ENCODE results near the gene DSC3.
"Not testable (repeated sequence)": the region's sequence is repeated elsewhere in the genome, so short reads cannot be mapped to it uniquely, and the experiment has no call there.

Gene DSC3

DNA sequence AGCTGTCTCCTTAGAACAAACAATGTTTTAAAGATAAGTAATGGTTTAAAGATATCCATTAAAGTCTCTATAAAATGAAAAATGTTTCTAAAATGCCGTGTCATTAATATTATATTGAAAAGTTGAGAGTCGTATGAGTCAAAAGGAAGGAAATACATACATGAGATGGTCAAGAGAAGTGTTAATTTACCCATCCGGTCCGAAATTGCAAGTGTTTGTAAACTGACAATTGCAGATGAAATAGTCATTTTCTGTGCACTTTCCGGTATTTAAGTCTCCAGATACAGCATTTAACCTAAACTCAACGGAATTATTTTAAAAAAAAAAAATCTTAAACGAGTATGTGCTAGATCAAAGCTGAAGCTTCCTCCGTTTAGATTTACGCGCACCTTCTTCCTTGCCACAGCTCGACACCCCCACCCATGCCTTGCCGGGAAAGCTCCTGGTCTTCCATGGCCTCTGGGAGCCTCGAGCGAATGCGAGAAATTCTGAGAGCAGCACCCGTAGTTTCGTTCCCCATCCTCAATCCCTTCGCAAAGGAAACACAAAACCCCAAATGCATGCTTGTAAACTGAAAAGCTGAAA is 1.8 kb downstream of the DSC3 start:
- DNase-seq = no peak

DNA sequence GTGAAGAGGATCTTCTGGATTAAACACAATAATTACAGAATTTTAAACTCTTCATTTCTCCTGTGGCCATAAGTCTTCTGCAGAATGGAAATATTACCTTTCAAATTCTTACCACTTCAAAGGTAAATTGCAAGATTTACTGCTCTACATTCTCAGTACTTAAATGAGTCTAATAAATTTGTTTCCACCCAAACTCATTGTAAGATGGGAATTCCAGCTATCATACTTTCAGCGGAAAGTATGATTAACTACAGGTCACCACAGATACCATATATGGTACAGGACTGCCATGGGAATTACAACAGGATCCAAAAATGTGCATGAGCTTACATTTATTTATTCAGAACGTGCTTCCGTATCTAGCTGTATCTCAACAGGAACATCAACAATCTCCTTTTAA is 3.1 kb downstream of the DSC3 start:
- no peak for DNase-seq

DNA sequence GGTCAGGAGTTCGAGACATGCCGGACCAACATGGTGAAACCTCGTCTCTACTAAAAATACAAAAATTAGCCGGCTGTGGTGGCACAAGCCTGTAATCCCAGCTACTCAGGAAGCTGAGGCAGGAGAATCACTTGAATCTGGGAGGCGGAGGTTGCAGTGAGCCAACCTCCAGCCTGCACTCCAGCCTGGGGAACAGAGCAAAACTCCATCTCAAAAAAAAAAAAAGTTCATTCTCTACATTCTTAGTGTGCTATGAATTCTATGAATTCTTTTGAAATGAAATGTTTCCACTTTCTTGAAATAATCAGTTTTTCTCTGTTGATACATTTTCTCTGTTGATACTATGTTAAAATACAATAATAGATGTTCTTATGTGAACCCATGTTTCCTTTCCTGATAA is 4.9 kb downstream of the DSC3 start:
- DNase-seq = not testable (repeated sequence)

DNA sequence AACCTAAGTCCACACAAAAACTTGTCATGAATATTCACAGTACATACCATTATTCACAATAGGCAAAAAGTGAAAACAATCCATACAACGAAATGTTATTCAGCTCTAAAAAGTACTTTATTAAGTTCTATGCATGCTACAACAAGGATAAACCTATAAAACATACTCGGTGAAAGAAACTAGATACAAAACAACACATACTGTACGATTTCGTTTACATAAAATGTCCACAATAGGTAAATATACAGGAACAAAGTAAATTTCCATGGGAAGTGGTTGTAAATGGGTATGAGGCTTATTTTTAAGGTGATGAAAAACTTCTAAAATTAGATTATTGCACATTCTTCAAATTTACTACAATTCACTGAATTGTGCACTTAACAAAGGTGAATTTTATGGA is 8.0 kb downstream of the DSC3 start:
- DNase-seq = no peak

DNA sequence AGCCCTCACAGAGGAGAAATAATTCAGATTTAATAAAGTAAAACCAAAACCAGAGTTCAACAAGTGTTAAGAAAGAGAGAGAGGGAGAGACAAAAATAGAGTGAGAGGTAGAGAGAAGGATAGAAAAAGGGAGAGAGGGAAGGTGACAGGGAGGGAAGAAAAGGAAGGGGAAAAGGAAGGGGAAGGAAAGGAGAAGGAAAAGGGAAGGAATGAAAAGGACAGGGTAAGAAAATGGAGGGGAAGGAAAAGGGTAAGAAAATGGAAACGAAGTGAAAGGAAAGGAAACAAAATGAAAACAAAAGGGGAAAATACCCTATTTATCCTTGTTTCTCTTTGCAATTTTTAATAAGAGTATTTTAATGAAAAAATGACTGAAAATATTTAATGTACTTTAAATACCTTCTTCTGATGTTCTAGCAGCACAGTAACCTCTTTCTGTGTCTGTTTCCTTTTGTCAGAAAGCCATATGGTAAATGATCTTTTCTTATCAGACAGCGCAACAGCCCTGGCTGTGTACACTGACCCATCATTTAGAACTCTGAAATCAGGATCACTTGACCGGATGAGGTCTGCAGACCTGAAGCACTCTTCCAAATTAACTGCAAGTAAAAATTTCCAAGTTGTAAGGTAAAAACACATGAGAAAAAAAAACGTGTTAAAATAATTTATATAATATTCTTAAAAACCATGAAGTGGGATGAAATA is 11.8 kb downstream of the DSC3 start:
- DNase-seq = no peak

DNA sequence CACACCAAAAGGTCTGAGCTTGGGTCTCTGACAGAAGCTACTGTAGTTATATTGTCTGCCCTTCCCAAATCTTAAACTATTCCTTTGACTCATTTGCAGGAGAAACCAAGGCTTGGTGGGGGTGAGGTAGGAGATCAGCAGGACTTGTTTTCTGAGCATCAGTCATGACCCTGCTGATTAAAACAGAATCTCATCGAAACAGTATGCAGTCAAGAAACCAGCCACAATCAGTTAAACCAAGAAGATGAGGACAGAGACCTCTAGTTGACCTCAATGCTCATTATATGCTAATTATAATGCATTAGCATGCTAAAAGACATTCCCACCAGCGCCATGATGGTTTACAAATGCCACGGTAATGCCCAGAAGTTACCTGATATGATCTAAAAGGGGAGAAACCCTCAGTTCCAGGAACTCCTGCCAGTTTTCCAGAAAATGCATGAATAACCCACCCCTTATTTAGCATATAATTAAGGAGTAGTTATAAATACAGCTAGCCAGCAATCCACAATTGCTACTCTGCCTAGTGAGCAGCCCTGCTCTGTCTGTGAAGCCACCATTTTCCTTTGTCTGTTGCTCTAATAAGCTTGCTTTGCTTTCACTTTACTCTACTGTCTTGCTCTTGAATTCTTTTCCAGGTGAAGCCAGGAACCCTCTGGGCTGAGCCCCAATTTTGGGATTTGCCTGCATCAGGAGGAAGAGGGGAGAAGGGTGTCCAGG is 26.7 kb downstream of the DSC3 start:
- no peak for DNase-seq

DNA sequence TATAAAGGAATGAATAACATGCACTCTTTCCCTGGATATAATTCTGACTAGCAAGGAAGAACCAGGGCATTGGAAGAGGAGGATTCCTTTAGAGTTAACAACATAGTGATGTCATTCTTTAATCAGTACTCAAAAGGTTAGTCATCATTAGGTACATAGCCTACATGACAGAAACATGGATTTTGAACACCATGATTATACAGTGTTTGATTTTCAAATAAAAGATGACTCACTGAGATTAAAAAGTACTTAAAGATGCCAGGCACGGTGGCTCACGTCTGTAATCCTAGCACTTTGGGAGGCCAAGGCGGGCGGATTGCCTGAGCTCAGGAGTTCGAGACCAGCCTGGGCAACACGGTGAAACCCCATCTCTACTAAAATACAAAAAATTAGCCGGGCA is 31.1 kb downstream of the DSC3 start:
- not testable (repeated sequence) for DNase-seq

DNA sequence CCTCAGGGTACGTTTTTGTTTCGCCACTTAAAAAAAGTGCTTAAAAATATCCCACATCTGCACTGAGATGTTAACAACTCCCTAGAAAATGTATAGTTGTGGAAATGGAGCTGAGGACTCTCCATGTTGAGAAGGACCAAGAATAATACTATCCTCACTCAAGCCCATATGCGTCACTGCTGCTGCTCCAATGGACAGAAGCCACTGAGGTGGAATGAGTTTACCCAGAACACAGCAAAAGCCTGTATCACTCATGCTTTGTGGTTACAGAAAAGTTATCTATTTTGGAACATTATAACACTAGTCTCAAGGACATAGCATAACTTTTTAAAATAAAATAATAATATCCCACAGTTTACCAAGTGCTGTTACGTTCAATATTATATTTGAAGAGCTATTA is 31.9 kb downstream of the DSC3 start:
- no peak for DNase-seq

DNA sequence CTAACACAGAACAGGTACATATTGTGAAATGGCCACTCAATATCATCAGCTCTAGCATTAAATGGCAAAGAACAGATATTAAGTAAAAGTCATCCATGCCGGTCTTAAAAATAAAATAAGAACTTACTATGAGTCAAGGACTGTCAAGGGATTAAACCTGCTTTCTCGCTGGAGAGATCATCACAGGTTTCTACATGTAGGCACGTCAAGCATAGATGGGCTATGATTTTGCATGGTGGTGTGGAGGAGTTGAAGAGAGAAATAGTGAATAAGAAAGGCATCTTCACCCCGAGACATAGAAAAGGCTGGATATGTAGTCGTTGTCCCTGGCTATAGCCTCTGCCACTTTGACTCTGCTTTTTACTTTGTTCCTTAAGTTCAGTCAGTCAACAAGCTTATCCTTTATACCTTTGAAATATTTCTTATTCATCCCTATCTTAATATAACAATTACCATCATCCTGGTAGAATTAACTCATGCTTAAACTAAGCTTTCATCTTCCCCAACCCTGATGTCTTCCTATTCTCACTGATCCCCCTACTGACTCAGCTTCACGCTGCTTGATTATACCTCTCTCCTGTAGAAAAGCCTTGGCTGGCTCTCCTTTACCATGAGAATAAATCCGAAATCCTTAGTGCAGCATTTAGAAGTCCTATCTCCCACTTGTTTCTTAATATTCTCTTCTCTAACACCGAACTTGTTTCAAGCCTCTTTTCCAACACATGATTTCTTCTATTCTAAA is 42.5 kb downstream of the DSC3 start:
- DNase-seq = no peak

DNA sequence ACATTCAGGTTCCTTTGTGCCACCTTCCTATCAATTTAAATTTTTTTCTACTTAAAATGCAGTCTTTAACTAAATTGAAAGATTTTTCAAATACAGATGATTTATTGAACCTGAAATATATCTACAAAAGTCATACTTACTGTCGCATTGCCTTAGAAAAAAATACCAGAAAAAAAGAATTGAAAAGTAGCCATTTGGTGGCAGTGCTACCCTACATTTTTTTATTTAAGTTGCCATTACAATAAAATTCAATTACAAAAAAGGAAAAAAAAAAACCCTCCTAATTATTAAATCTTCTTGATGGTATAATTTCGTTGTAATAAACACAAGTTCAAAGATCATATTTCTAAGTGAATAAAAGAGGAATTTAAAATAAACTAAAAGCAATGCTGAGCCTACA is 43.4 kb downstream of the DSC3 start:
- no peak for DNase-seq

DNA sequence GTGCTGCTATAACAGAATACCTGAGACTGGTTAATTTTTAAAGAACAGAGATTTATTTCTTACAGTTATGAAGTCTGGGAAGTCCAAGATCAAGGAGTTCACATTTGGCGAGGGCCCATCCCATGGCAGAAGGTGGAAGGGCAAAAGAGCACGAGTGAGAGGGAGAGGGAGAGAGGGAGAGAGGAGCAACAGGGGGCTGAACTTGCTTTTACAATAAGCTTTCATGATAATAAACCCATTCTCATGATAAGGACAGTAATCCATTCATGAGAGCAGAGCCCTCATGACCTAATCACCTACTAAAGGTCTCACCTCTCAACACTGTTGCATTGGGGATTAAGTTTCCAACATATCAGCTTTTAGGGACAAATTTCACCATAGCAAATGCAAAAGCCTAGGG is 45.3 kb downstream of the DSC3 start:
- DNase-seq = no peak

DNA sequence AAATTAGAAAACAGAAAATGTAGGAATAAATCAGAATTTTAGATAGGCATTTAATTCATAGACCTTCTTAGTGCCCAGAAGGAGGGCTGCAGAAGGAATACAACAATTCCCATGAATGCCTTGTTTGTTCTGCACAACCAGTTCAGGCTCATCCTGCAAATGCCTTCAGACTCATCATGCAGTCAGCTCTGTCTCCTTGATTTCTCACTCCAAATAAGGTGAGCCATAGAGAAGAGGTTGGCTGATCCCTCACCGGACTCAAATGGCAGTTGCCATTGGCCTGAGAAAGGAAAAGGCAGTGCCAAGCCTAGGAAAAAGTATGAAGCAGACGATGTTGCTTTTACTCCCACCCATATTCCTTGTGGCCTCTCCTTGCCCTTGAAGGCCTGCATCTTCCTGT is 50.3 kb downstream of the DSC3 start:
- no peak for DNase-seq

DNA sequence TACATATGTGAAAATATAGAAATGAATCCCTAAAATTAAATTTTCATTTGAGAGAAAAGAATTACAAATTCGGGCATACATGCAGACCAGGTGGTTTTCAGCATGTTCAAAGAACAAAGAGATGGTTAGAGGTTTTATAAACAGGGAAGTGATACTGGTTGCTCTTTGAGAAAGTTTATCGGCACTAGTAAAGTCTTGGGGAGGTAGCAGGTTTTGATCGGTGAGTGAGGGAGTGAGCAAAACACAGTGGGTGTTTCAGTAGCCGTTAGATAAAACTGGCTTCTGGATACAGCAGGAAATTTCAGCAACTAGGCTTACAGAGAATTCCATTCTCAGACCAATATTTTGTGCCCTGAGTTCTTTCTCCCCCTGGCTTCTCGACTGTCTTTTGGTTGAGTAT is 51.1 kb downstream of the DSC3 start:
- no peak for DNase-seq

DNA sequence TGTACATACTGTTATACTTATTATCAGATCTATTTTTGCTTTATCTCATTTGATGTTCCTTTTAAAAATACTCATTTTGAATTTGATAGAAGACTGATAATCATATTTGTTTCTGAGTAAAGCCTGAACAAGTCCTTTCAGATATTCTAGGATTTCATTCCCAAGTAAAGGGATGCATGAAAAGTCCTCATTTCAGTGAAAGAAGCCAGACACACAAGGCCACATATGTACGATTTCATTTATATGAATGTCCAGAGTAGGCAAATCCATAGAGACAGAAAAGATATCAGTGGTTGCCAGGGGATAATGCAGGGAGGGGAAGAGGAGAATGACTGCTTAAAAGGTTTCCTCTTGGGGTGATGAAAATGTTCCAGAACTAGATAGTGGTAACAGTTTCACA is 53.4 kb downstream of the DSC3 start:
- no peak for DNase-seq

DNA sequence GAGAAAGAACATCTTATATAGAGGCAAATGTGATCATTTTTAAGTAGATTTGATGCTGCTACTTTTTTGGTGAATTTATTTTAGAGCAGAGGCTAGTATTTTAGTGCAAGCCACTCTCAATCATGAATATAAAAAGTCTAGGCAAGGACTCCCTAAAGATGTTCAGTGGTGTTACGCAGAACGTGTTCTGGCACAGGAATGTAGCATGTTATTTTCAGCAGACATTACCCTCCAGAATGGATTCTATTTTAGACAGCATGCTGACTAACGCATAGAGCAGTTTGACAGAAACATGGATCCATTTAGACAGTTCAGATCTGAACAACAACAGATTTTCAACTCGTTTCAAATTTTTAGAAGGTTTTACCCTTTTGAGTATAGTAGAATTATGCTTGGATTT is 54.1 kb downstream of the DSC3 start:
- DNase-seq = no peak

DNA sequence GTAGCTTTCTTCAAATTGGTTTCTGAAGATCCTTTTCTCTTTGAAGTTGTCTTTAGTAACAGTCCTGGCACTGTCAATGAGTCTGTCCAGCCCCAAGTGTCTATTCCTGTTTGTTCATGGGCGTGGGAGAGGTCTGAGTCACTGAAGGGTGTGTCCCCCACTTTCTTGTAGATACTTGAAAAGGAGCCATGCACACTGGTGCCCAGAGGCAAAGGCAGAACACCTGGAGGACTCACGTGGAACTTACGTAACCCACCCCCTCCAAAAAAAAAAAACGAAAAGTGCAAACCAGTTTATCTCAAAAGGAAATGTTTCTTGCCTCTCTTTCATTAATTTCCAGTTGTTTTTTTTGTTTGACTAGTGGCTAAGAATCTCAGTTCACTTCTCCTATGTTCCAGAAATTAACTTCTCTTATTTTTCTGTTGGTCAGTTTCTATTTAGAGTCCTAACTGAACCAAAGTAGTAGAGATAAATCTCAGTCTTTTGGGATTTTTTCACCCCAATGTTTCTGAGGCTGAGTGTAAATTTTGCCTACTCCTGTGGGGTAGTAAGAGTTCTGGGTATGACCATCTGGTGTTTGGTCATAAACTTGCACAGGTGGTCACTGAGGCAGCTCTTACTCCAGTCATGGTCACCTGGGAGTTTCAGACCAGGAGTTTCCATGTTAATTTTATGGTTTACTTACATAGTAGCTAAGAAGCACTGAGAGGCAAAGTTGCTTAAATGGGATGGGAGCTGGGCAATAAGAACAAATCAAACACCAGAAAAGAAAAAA is 54.9 kb downstream of the DSC3 start:
- no peak for DNase-seq

DNA sequence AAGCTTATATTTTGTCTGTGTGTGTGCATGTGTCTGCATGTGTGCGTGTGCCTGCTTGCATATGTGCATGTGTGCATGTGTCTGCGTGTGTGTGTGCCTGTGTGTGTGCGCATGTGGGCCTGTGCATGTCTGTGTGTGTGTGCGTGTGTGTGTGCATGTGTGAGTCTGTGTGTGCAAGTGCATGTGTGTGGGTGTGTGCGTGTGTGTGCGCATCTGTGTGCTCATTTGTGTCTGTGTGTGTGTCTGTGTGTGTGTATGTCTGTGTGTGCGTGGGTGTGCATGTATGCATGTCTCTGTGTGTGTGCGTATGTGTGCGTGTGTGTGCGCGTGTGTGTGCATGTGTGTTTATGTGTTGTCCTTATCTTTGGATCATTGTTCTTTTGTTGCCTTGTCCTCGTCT is 56.8 kb downstream of the DSC3 start:
- no peak for DNase-seq

DNA sequence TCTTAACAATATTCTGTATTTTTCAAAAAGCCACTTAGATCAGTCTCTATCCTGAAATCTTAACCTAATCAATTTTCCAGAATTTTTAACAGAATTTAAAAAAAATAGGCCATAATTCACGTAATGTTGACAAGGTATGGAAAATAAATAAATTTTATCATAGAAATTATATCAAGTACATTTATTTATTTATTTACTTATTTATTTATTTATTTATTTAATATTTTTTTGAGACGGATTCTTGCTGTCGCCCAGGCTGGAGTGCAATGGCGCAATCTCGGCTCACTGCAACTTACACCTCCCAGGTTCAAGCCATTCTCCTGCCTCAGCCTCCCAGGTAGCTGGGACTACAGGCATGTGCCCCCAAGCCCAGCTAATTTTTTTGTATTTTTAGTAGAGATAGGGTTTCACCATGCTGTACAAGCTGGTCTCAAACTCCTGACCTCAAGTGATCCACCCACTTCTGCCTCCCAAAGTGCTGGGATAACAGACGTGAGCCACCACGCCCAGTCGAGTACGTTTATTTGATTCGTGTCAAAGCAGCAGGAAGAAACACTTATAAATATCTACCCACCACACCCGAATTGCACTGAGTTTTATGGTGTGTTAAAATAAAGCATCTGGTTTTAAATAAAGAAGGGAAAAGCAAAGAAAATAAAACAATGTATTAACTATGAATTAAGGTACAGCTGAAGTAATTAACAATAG is 60.1 kb downstream of the DSC3 start:
- DNase-seq = no peak

DNA sequence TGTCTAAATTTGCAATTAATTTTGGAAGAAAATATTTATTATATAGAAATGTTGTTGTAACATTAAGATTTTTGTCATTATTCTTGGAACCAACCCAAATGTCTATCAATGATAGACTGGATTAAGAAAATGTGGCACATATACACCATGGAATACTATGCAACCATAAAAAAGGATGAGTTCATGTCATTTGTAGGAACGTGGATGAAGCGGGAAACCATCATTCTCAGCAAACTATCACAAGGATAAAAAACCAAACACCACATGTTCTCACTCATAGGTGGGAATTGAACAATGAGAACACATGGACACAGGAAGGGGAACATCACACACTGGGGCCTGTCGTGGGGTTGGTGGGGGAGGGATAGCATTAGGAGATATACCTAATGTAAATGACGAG is 64.5 kb downstream of the DSC3 start:
- not testable (repeated sequence) for DNase-seq

DNA sequence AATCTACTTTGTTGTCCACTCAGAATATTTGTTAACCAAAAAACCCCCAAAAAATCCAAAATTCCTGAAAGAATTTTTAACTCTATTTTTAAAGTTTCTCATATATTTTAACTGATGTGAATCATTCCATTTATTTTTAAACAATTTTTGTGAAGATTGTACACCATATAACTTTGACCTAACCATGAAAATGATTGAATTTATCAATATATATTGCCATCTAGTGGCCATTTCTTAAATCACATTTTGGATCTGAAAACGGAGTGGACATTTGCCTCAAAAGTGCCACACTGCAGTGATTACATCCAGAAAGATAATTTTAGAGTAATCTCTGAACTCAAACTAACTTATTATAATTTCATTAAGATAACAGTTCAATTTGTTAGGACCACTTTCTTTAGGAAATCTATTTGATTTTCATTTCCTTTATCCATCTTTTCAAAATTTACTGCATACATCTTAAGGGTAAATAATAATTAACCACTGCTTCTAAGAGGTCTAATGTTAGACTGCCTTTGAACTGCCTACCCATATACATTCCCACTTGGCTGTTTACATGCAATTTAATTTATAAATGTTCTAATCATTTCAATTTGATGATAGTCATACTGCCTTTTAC is 71.1 kb downstream of the DSC3 start:
- DNase-seq = no peak

DNA sequence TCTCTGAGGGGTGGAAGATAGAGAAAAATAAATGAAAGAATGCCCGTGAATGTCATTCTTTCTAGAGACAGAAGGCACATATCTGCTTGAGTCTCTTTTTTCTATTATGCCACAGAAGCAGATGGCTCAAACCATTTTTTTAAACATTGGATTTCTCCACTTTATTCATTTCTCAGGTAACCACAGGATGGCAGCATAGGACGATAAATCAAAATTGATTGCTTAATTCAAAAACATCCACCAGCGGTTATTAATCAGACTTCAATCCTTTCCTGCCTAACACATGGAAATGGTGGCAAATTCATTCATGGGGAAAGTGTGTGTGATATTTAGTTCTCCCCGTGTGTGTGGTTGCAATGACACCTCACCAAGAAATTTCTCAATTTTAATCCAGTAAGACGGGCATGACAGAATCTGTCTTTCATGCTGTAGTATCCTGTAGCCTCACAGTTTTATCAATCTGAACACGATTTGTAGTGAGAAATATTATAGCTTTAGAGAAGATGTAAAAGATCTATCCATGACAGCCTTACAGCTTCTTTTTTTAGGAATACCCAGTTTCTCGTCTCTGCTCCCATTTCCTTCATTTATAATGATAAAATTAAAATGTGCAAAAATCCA is 72.2 kb downstream of the DSC3 start:
- no peak for DNase-seq

Data from activated CD4-positive, alpha-beta T cell treated with anti-CD3 and anti-CD28 coated beads for 48 hours (primary cell).